Sigmoid colon (tissue), 7 donors: Measurements from ENCODE around the gene CTNND2. TPM values are rescaled to one million over a fixed set of nuclear protein-coding genes. Genes with fewer than 3 reads are reported as not detected.

Source experiments
- DNase-seq: peaks from one replicate; pipeline ENCODE4 v3.0.0-alpha.2; 2019
- H3K27ac ChIP-seq, 4 donors: fragments of 200-600 bp; sonication (generic); one replicate each; pipeline ENCODE4 v1.5.1; 2016 to 2019; ENCODE audit warnings: mild to moderate bottlenecking in 1 of 4
- H3K27me3 ChIP-seq, 3 donors: fragments of 200-600 bp; sonication (generic); one replicate each; pipeline ENCODE4 v1.5.1; 2019; ENCODE audit warnings: mild to moderate bottlenecking in 1 of 3
- H3K36me3 ChIP-seq, 4 donors: fragments of 200-600 bp; sonication (generic); one replicate each; pipeline ENCODE4 v1.5.1; 2016 to 2019
- H3K4me1 ChIP-seq, 4 donors: fragments of 200-600 bp; sonication (generic); one replicate each; pipeline ENCODE4 v1.5.1; 2017 to 2019
- H3K4me3 ChIP-seq, 4 donors: fragments of 200-600 bp; sonication (generic); one replicate each; pipeline ENCODE4 v1.5.1; 2017 to 2019; ENCODE audit warnings: mild to moderate bottlenecking in 2 of 4, moderate library complexity in 1 of 4
- H3K9me3 ChIP-seq, 4 donors: fragments of 200-600 bp in 3 of 4; sonication (generic) in 3 of 4; one replicate each; pipeline versions ENCODE4 v1.5.1 to v1.6.1; 2013 to 2019
- CTCF ChIP-seq, 4 experiments: fragments of 450-650 bp in 3 of 4; fragments of 200-600 bp in 1 of 4; IDR thresholded peaks; one replicate each; pipeline ENCODE4 v1.5.1; 2016 to 2019; ENCODE audit warnings: antibody characterized with exemption in 4 of 4, mild to moderate bottlenecking in 3 of 4, moderate library complexity in 2 of 4
- EP300 ChIP-seq, 4 donors: sonication (generic); formaldehyde crosslinking; IDR thresholded peaks; one replicate each; pipeline ENCODE4 v1.6.1; 2017; ENCODE audit warnings: antibody characterized with exemption in 4 of 4
- POLR2A ChIP-seq, 2 donors: fragments of 450-650 bp; IDR thresholded peaks; one replicate each; pipeline ENCODE4 v1.6.1; 2016; ENCODE audit warnings: antibody characterized with exemption in 2 of 2, mild to moderate bottlenecking in 2 of 2, moderate library complexity in 2 of 2
- POLR2AphosphoS5 ChIP-seq, 4 donors: sonication (generic); formaldehyde crosslinking; IDR thresholded peaks; one replicate each; pipeline ENCODE4 v1.6.1; 2017; ENCODE audit warnings: antibody characterized with exemption in 4 of 4
- WGBS, 2 donors: extraction: QIAGEN DNeasy Blood & Tissue Kit; methylation state at CpG; one replicate each; pipeline ENCODE4 v1.1.7; 2013; 5-methylcytosine and 5-hydroxymethylcytosine counted together
- intact Hi-C: fragments of 100-400 bp; cut with DNase I; formaldehyde crosslinking; loops from one replicate; pipeline ENCODE4 v1.15.1; 2023
- polyA plus RNA-seq, 3 donors: library from polyadenylated mRNA; stranded (reverse); fragments of 200-250 nt; gene quantifications; one replicate each; pipeline ENCODE4 v1.2.3, GENCODE V29; 2013
- total RNA-seq, 4 donors: library from RNA; depleted of rRNA; stranded (reverse); fragments of >200 nt; gene quantifications; one replicate each; pipeline ENCODE4 v1.1.0, GENCODE V29; 2016
- donor health status: healthy with polysubstance abuse.
- donor health status: Bipolar disorder and iron deficiency.
- donor health status: healthy.

The CTNND2 gene
- total and polyA plus RNA-seq, 7 donors = 0.36 to 2.5 (median 0.84) TPM; not detected in 1

- no peak overlapping the region for H3K27ac ChIP-seq
- no peaks in the 10 kb centered on the region for H3K9me3 ChIP-seq
- no peaks in the 10 kb centered on the region for H3K36me3 ChIP-seq
- no peaks in the 10 kb centered on the region for H3K4me1 ChIP-seq
- 90 to 92% methylated on average over 4 of the region's 4 CpGs for WGBS, 2 donors
- TF ChIP-seq EP300 (IDR thresholded peaks at IDR 0.05) = no peak
- no peak for TF ChIP-seq POLR2AphosphoS5 (IDR thresholded peaks at IDR 0.05)
- no peak for TF ChIP-seq CTCF (IDR thresholded peaks at IDR 0.05)
- no peak for TF ChIP-seq POLR2A (IDR thresholded peaks at IDR 0.05)
- intact Hi-C loops = no loop called here
- DNase-seq = no peak
- H3K4me3 ChIP-seq = no peak overlapping the region
- no peaks in the 10 kb centered on the region for H3K27me3 ChIP-seq
Measured at GRCh38 chr5:10941900-10942299, 962.3 kb downstream of the CTNND2 start.

- Histone ChIP-seq H3K4me1 (no peaks in the 10 kb centered on the region), H3K36me3 (no peaks in the 10 kb centered on the region), H3K27me3 (no peaks in the 10 kb centered on the region), H3K9me3 (no peaks in the 10 kb centered on the region), H3K27ac (no peak overlapping the region), H3K4me3 (no peak overlapping the region)
- DNase-seq = no peak
- WGBS, 2 donors = 93% methylated on average over 14 of the region's 14 CpGs
- TF ChIP-seq POLR2A (IDR thresholded peaks at IDR 0.05) = no peak
- no peak for TF ChIP-seq CTCF (IDR thresholded peaks at IDR 0.05)
- no peak for TF ChIP-seq EP300 (IDR thresholded peaks at IDR 0.05)
- TF ChIP-seq POLR2AphosphoS5 (IDR thresholded peaks at IDR 0.05) = no peak
- intact Hi-C loops = no loop called here
Measured at GRCh38 chr5:10936081-10936855, 968.0 kb downstream of the CTNND2 start.

- no peak for DNase-seq
- H3K4me1 ChIP-seq = no peaks in the 10 kb centered on the region
- no peaks in the 10 kb centered on the region for H3K36me3 ChIP-seq
- H3K27me3 ChIP-seq = no peaks in the 10 kb centered on the region
- H3K4me3 ChIP-seq = no peak overlapping the region
- TF ChIP-seq CTCF (IDR thresholded peaks at IDR 0.05) = no peak
- TF ChIP-seq EP300 (IDR thresholded peaks at IDR 0.05) = no peak
- no peak for TF ChIP-seq POLR2A (IDR thresholded peaks at IDR 0.05)
- no peak overlapping the region for H3K27ac ChIP-seq
- H3K9me3 ChIP-seq = no peaks in the 10 kb centered on the region
- intact Hi-C loops = no loop called here
Measured at GRCh38 chr5:10935536-10935935, 968.7 kb downstream of the CTNND2 start.

- Histone ChIP-seq H3K4me3 (no peak overlapping the region), H3K4me1 (no peaks in the 10 kb centered on the region), H3K9me3 (peaks cover 0 to 3% (median 1%) of the 10 kb centered on the region in 4 donors), H3K36me3 (no peaks in the 10 kb centered on the region), H3K27me3 (no peaks in the 10 kb centered on the region), H3K27ac (no peak overlapping the region)
- no peak for DNase-seq
- 35 to 68% methylated on average over 7 of the region's 7 CpGs for WGBS, 2 donors
- intact Hi-C loops = no loop called here
- no peak for TF ChIP-seq POLR2AphosphoS5 (IDR thresholded peaks at IDR 0.05)
- TF ChIP-seq CTCF (IDR thresholded peaks at IDR 0.05) = no peak
- TF ChIP-seq EP300 (IDR thresholded peaks at IDR 0.05) = no peak
- no peak for TF ChIP-seq POLR2A (IDR thresholded peaks at IDR 0.05)
Measured at GRCh38 chr5:10934783-10935355, 969.4 kb downstream of the CTNND2 start.
